Heart right ventricle (tissue), 16 donors: Measurements from ENCODE around the gene MAGIX. TPM values are rescaled to one million over a fixed set of nuclear protein-coding genes. Genes with fewer than 3 reads are reported as not detected.
"Not testable (repeated sequence)": the region's sequence is repeated elsewhere in the genome, so short reads cannot be mapped to it uniquely, and the experiment has no call there.

Experiments
- ATAC-seq, 8 donors: fragments of 200-7000 bp; cut with Tn5 transposase; one replicate each; pipeline ENCODE4 v1.9.1; 2020; ENCODE audit warnings: mild to moderate bottlenecking in 8 of 8, moderate library complexity in 8 of 8, moderate number of reproducible peaks in 1 of 8
- DNase-seq, 2 donors: peaks; one replicate each; pipeline ENCODE4 v3.0.0-alpha.2; 2020
- H3K27ac ChIP-seq, 10 donors: fragments of 200-600 bp; sonication (generic) in 2 of 10; one replicate each; pipeline versions ENCODE4 v1.5.0 to v1.8.0; 2020 to 2022; ENCODE audit warnings: mild to moderate bottlenecking in 3 of 10
- H3K27me3 ChIP-seq, 7 donors: fragments of 200-600 bp; one replicate each; pipeline ENCODE4 v1.8.0; 2021 to 2022; ENCODE audit warnings: mild to moderate bottlenecking in 2 of 7
- H3K36me3 ChIP-seq, 9 donors: fragments of 200-600 bp; sonication (generic) in 1 of 9; one replicate each; pipeline versions ENCODE4 v1.5.0 to v1.8.0; 2020 to 2022; ENCODE audit warnings: mild to moderate bottlenecking in 2 of 9
- H3K4me1 ChIP-seq, 9 donors: fragments of 200-600 bp; sonication (generic) in 1 of 9; one replicate each; pipeline versions ENCODE4 v1.5.0 to v1.8.0; 2020 to 2022; ENCODE audit warnings: mild to moderate bottlenecking in 4 of 9
- H3K4me3 ChIP-seq, 10 donors: fragments of 200-600 bp; sonication (generic) in 2 of 10; one replicate each; pipeline versions ENCODE4 v1.5.0 to v1.8.0; 2020 to 2022; ENCODE audit warnings: mild to moderate bottlenecking in 7 of 10, moderate library complexity in 2 of 10
- H3K9me3 ChIP-seq, 11 donors: fragments of 200-600 bp in 10 of 11; sonication (generic) in 2 of 11; one replicate each; pipeline versions ENCODE4 v1.5.0 to v1.8.0; 2013 to 2022; ENCODE audit warnings: mild to moderate bottlenecking in 2 of 11, control low read depth in 1 of 11, moderate library complexity in 1 of 11
- WGBS, 2 donors: extraction: QIAGEN DNeasy Blood & Tissue Kit; methylation state at CpG; one replicate each; pipeline ENCODE4 v1.1.7; 2013; ENCODE audit warnings: inconsistent platforms in 1 of 2; 5-methylcytosine and 5-hydroxymethylcytosine counted together
- intact Hi-C, 10 donors: fragments of 100-400 bp; cut with DNase I; formaldehyde crosslinking; loops; one replicate each; pipeline versions ENCODE4 v1.11.1 to v1.14.2; 2022
- polyA plus RNA-seq, 2 donors: library from polyadenylated mRNA; stranded (reverse); fragments of 200-250 nt; gene quantifications; one replicate each; pipeline ENCODE4 v1.2.3, GENCODE V29; 2013
- total RNA-seq, 10 donors: library from RNA; stranded (reverse); fragmentation: NEBNext Ultra II Directional in 3 of 10; extraction: Animal tissue kit (Norgen Biotek cat#: 25700) in 3 of 10; gene quantifications; one replicate each; pipeline versions ENCODE4 v1.2.1 to v1.2.4, GENCODE V29; 2021 to 2023
- TF ChIP-seq, protein P1 (sequence below), 9 donors: fragments of 200-600 bp; sonication (generic) in 2 of 9; IDR thresholded peaks; one replicate each; pipeline versions ENCODE4 v1.5.0 to v1.8.0; 2021 to 2022; ENCODE audit warnings: antibody characterized with exemption in 9 of 9, mild to moderate bottlenecking in 5 of 9, moderate library complexity in 1 of 9
- donor health status: Arrhythmogenic right ventricular cardiomyopathy.
- donor health status: ischemic (EF 13 %, LVEDD 7.1; RV severe dilation, severe dysfunction).
- donor health status: healthy with polysubstance abuse.
- donor health status: DM: no; HTN: yes; CAD: no.
- donor health status: DM: no; HTN: no; CAD: no.
- donor health status: ischemic (EF 25% LVEDD 6.9; RV normal size, moderate dysfunction).
- donor health status: ischemic (EF 25% LVEDD 5.7; RV mildly dilated, moderate dysfunction).
- donor health status: healthy.
- donor health status: DM: yes; HTN: yes; CAD: no.
- donor health status: Ischemic cardiomyopathy.
- donor health status: ischemic (EF 35%, LVEDD 5.7; RV mildly dilated, moderate dysfunction).
- donor health status: nonischemic (EF 11% LVEDD 7.7; RV severe dilation, severe dysfunction).
- donor health status: DM: yes; HTN: yes; CAD: no.
- donor health status: PGD.
- donor health status: ischemic (EF 29% LVEDD 5.4; RV normal size, mild dysfunction).
- donor health status: nonischemic (EF 23%, LVEDD 6.1; RV moderate dilation, normal function).

Gene MAGIX
- total and polyA plus RNA-seq, 12 donors: 2.7 to 13.5 (median 4.1) TPM

GRCh38 chrX:49133759-49134158 lies 28.8 kb upstream of the MAGIX start:
- Histone ChIP-seq H3K27ac (peak overlapping the region in 2 of 10 donors; percentile 10 to 35), H3K36me3 (no peaks in the 10 kb centered on the region), H3K4me1 (peaks cover 0 to 3% (median 0%) of the 10 kb centered on the region in 9 donors), H3K27me3 (no peaks in the 10 kb centered on the region), H3K4me3 (no peak overlapping the region), H3K9me3 (peaks cover 0 to 12% (median 0%) of the 10 kb centered on the region in 11 donors)
- DNase-seq: no peak
- ATAC-seq: peak in 1 of 8 donors; percentile 65
- WGBS, 2 donors: 58 to 100% methylated on average over 1 of the region's 1 CpG
- intact Hi-C loops: no loop called here
- TF ChIP-seq, protein P1, sequence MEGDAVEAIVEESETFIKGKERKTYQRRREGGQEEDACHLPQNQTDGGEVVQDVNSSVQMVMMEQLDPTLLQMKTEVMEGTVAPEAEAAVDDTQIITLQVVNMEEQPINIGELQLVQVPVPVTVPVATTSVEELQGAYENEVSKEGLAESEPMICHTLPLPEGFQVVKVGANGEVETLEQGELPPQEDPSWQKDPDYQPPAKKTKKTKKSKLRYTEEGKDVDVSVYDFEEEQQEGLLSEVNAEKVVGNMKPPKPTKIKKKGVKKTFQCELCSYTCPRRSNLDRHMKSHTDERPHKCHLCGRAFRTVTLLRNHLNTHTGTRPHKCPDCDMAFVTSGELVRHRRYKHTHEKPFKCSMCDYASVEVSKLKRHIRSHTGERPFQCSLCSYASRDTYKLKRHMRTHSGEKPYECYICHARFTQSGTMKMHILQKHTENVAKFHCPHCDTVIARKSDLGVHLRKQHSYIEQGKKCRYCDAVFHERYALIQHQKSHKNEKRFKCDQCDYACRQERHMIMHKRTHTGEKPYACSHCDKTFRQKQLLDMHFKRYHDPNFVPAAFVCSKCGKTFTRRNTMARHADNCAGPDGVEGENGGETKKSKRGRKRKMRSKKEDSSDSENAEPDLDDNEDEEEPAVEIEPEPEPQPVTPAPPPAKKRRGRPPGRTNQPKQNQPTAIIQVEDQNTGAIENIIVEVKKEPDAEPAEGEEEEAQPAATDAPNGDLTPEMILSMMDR (IDR thresholded peaks at IDR 0.05): no peak

- intact Hi-C loops: no loop called here
- WGBS, 2 donors: 75 to 77% methylated on average over 1 of the region's 1 CpG
- Histone ChIP-seq H3K9me3 (peaks cover 0 to 45% (median 0%) of the 10 kb centered on the region in 11 donors), H3K36me3 (peaks cover 0 to 10% (median 0%) of the 10 kb centered on the region in 9 donors), H3K27ac (peak overlapping the region in 8 of 10 donors; percentile 14 to 73 (median 48)), H3K4me3 (no peak overlapping the region), H3K4me1 (peaks cover 0 to 3% (median 0%) of the 10 kb centered on the region in 9 donors), H3K27me3 (no peaks in the 10 kb centered on the region)
- DNase-seq: peak; percentile 37 to 52
- TF ChIP-seq, protein P1 (IDR thresholded peaks at IDR 0.05): no peak
- peak in 7 of 8 donors; percentile 51 to 78 (median 71) for ATAC-seq
These were observed 25.1 kb upstream of the MAGIX start for GRCh38 chrX:49137492-49137891.

DNA sequence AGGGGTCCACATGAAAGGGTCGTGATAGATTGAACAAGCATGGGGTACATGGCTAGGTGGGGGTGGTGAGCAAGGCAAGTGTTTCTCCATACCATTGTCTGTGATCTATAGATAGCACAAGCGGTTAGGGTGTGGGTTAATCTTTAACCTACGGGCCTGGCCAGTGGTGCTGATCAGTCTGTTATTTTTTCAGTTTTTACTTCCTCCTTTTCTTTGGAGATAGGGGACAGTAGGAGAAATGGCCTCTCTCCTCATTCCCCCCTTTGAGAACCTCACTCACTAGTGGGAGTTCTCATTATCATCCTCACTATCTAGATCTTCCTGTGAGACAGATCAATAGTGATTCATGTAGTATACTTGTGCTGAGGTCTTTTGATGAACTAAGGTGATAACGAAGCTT lies 22.8 kb upstream of the MAGIX start:
- TF ChIP-seq, protein P1 (IDR thresholded peaks at IDR 0.05): no peak
- DNase-seq (no peak), ATAC-seq (no peak)
- H3K9me3 ChIP-seq: peaks cover 0 to 45% (median 0%) of the 10 kb centered on the region in 11 donors
- no peaks in the 10 kb centered on the region for H3K4me1 ChIP-seq
- no peak overlapping the region for H3K4me3 ChIP-seq
- intact Hi-C loops: no loop called here
- WGBS, 2 donors: 88 to 92% methylated on average over 4 of the region's 4 CpGs
- H3K36me3 ChIP-seq: peaks cover 0 to 10% (median 0%) of the 10 kb centered on the region in 9 donors
- no peak overlapping the region for H3K27ac ChIP-seq
- no peaks in the 10 kb centered on the region for H3K27me3 ChIP-seq

- intact Hi-C loops, H3K27me3 ChIP-seq, H3K27ac ChIP-seq, DNase-seq, H3K4me3 ChIP-seq, ATAC-seq, H3K4me1 ChIP-seq: not testable (repeated sequence)
- Histone ChIP-seq H3K9me3 (peaks cover 0 to 45% (median 0%) of the 10 kb centered on the region in 11 donors), H3K36me3 (peaks cover 0 to 10% (median 0%) of the 10 kb centered on the region in 9 donors)
- TF ChIP-seq, protein P1 (IDR thresholded peaks at IDR 0.05): peak in 8 of 9 donors; percentile 16 to 60 (median 44)
- WGBS, 2 donors: 35 to 40% methylated on average over 9 of the region's 9 CpGs
These were observed 20.3 kb upstream of the MAGIX start for GRCh38 chrX:49142264-49142663.

- Histone ChIP-seq H3K36me3 (peaks cover 0 to 10% (median 0%) of the 10 kb centered on the region in 9 donors), H3K9me3 (peaks cover 0 to 39% (median 0%) of the 10 kb centered on the region in 11 donors)
- H3K4me1 ChIP-seq, H3K27me3 ChIP-seq, H3K4me3 ChIP-seq, DNase-seq, intact Hi-C loops, H3K27ac ChIP-seq, ATAC-seq: not testable (repeated sequence)
- 87 to 90% methylated on average over 7 of the region's 7 CpGs for WGBS, 2 donors
These were observed 19.4 kb upstream of the MAGIX start for GRCh38 chrX:49143154-49143553.
